Neural crest cell (in vitro differentiated cells): ENCODE measurements around the gene CDK6. TPM values are rescaled to one million over a fixed set of nuclear protein-coding genes. Genes with fewer than 3 reads are reported as not detected.

ENCODE experiments used
- DNase-seq: peaks from one replicate; pipeline ENCODE4 v3.0.0; 2021; ENCODE audit warnings: low read depth, mixed read lengths, low spot score
- H3K27ac Mint-ChIP-seq: one replicate; pipeline ENCODE4 v1.8.0; 2021; ENCODE audit warnings: mild to moderate bottlenecking, mixed read lengths; ENCODE audit not compliant: unreplicated experiment
- H3K27me3 Mint-ChIP-seq: 2 replicates; pipeline ENCODE4 v1.8.0; 2021; ENCODE audit warnings: low read depth, mild to moderate bottlenecking, mixed read lengths
- H3K36me3 Mint-ChIP-seq: 2 replicates; pipeline ENCODE4 v1.8.0; 2021; ENCODE audit warnings: low read depth, mild to moderate bottlenecking, mixed read lengths
- H3K4me1 Mint-ChIP-seq: 2 replicates; pipeline ENCODE4 v1.8.0; 2021; ENCODE audit warnings: mixed read lengths
- H3K4me3 Mint-ChIP-seq: one replicate; pipeline ENCODE4 v1.8.0; 2021; ENCODE audit warnings: mild to moderate bottlenecking, mixed read lengths
- H3K9me3 Mint-ChIP-seq: 2 replicates; pipeline ENCODE4 v1.8.0; 2021; ENCODE audit warnings: mixed read lengths
- total RNA-seq: library from RNA; stranded (reverse); gene quantifications from 2 replicates; pipeline ENCODE4 v1.2.1, GENCODE V29; 2021
- TF ChIP-seq, protein P1 (sequence below): fragments of 200-600 bp; sonication (generic); conservative IDR thresholded peaks from 2 replicates; pipeline ENCODE4 v1.5.0; 2021; ENCODE audit warnings: antibody characterized with exemption, mild to moderate bottlenecking

The CDK6 gene
- total RNA-seq, 1 donor from 2014 or later, result 42.9 TPM

- Mint-ChIP-seq H3K27me3 (no peaks in the 10 kb centered on the region), H3K9me3 (no peaks in the 10 kb centered on the region), H3K4me3 (no peak overlapping the region), H3K4me1 (peaks cover 8% of the 10 kb centered on the region), H3K36me3 (no peaks in the 10 kb centered on the region), H3K27ac (no peak overlapping the region)
- DNase-seq, result no peak
- TF ChIP-seq, protein P1, sequence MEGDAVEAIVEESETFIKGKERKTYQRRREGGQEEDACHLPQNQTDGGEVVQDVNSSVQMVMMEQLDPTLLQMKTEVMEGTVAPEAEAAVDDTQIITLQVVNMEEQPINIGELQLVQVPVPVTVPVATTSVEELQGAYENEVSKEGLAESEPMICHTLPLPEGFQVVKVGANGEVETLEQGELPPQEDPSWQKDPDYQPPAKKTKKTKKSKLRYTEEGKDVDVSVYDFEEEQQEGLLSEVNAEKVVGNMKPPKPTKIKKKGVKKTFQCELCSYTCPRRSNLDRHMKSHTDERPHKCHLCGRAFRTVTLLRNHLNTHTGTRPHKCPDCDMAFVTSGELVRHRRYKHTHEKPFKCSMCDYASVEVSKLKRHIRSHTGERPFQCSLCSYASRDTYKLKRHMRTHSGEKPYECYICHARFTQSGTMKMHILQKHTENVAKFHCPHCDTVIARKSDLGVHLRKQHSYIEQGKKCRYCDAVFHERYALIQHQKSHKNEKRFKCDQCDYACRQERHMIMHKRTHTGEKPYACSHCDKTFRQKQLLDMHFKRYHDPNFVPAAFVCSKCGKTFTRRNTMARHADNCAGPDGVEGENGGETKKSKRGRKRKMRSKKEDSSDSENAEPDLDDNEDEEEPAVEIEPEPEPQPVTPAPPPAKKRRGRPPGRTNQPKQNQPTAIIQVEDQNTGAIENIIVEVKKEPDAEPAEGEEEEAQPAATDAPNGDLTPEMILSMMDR, result no peak
Observed at GRCh38 chr7:92644406-92645113, 191.8 kb downstream of the CDK6 start.

DNA sequence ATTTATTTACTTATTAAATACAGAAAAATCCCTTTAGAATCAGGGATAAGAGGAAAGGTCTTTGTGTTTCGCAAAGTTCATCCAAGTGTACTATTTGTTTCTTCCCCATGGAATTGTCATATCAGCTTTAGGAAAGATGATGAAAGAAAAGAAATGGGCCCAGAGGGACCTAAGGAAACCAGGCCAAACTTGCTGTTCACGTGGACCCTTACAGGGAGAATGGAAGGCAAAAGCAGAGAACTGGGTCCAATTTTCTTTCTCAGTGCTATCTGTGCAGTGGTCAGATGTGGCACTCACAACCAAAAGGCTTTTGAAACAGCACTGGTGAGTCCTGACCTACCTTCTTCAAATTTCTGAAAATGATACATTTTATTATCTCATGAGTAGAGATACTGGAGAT is 192.6 kb downstream of the CDK6 start:
- Mint-ChIP-seq H3K27me3 (no peaks in the 10 kb centered on the region), H3K9me3 (no peaks in the 10 kb centered on the region), H3K27ac (no peak overlapping the region), H3K4me1 (peaks cover 14% of the 10 kb centered on the region), H3K36me3 (no peaks in the 10 kb centered on the region), H3K4me3 (no peak overlapping the region)
- no peak for DNase-seq
- TF ChIP-seq, protein P1, result no peak

DNA sequence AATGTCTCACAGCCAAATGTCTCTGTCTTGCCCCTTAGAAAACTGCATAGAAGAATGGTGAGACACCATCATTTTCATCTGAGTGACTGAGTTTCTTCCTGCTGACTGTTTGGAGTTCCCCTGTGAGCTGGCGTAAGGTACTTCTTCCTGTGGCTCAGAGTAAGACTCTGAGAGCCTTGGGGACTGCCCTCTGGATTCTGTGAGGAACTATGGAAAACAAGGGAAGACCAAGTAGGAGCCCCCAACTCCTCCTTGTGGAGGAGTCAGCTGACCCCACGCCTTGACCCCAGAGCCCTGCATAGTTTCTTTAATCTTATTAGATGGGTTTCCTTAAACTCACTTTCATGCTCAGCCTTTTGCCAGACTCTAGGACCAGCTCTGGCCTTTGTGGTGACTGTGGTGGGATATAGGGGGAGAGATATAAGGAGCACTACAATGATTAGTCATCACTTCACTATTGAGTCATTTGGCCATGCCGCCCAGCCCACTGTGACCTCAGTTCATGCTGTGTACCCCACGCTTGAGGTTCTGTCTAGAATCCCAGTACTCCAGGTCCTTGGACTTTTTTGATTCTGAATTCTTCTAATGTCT is 194.4 kb downstream of the CDK6 start:
- no peak overlapping the region for H3K4me3 Mint-ChIP-seq
- H3K27me3 Mint-ChIP-seq, result no peaks in the 10 kb centered on the region
- peaks cover 14% of the 10 kb centered on the region for H3K4me1 Mint-ChIP-seq
- no peaks in the 10 kb centered on the region for H3K9me3 Mint-ChIP-seq
- TF ChIP-seq, protein P1, result no peak
- no peaks in the 10 kb centered on the region for H3K36me3 Mint-ChIP-seq
- DNase-seq, result no peak
- no peak overlapping the region for H3K27ac Mint-ChIP-seq

DNA sequence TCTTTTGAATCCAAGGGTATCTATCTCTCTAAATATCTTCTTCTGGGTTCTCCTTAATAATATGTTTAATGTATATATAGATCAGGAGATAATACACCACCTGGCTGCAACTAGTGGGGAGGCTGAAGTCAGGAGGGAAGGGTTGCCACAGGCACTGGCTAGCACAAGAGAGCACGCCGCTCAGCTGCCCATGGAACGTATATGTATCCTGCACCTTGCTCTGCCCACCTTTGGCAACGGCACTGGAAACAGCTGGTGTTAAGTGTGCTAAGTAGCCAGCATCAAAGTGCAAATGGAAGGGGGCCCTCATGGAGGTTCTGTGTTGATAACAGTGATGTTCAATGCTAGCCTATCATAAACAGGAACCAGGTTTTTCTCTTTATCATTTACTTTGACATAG is 196.4 kb downstream of the CDK6 start:
- Mint-ChIP-seq H3K27me3 (no peaks in the 10 kb centered on the region), H3K4me1 (peaks cover 15% of the 10 kb centered on the region)
- TF ChIP-seq, protein P1, result no peak

GRCh38 chr7:92639213-92639896 is 197.0 kb downstream of the CDK6 start:
- H3K27ac Mint-ChIP-seq, result no peak overlapping the region

More for the DNA sequence above, 196.4 kb downstream of the CDK6 start:
- no peak for DNase-seq
- no peak overlapping the region for H3K27ac Mint-ChIP-seq
- no peaks in the 10 kb centered on the region for H3K9me3 Mint-ChIP-seq
- no peak overlapping the region for H3K4me3 Mint-ChIP-seq
- H3K36me3 Mint-ChIP-seq, result no peaks in the 10 kb centered on the region

More at GRCh38 chr7:92639213-92639896, 197.0 kb downstream of the CDK6 start:
- Mint-ChIP-seq H3K36me3 (no peaks in the 10 kb centered on the region), H3K9me3 (no peaks in the 10 kb centered on the region), H3K4me1 (peaks cover 22% of the 10 kb centered on the region), H3K4me3 (no peak overlapping the region), H3K27me3 (no peaks in the 10 kb centered on the region)
- TF ChIP-seq, protein P1, result no peak
- no peak for DNase-seq
